Liver (tissue), 3 donors: ENCODE data around the gene SASH1.

ENCODE experiments used
- GABPA ChIP-seq, 2 donors: IDR thresholded peaks in 1 of 2; conservative IDR thresholded peaks in 1 of 2; 2 replicates each; pipeline ENCODE4 v1.6.1; 2016; ENCODE audit warnings: antibody characterized with exemption in 2 of 2, mild to moderate bottlenecking in 1 of 2, moderate library complexity in 1 of 2
- JUND ChIP-seq, 2 donors: IDR thresholded peaks; 2 replicates each; pipeline ENCODE4 v1.6.1; 2016; ENCODE audit warnings: antibody characterized with exemption in 2 of 2
- TAF1 ChIP-seq: conservative IDR thresholded peaks from 2 replicates; pipeline ENCODE4 v1.6.1; 2016; ENCODE audit warnings: antibody characterized with exemption, mild to moderate bottlenecking
- YY1 ChIP-seq: IDR thresholded peaks from 2 replicates; pipeline ENCODE4 v1.6.1; 2016; ENCODE audit warnings: antibody characterized with exemption, mild to moderate bottlenecking
- TF ChIP-seq, protein P1 (sequence below): IDR thresholded peaks from 2 replicates; pipeline ENCODE4 v1.6.1; 2016; ENCODE audit warnings: antibody characterized with exemption
- TF ChIP-seq, protein P2 (sequence below): fragments of 150-350 bp; IDR thresholded peaks from 2 replicates; pipeline ENCODE4 v1.5.1; 2017; ENCODE audit warnings: improper control_type of control experiment, low read depth, low read length; ENCODE audit not compliant: missing input control
- TF ChIP-seq, protein P3 (sequence below): IDR thresholded peaks from 2 replicates; pipeline ENCODE4 v1.6.1; 2016; ENCODE audit warnings: antibody characterized with exemption, mild to moderate bottlenecking
- TF ChIP-seq, protein P4 (sequence below): IDR thresholded peaks from 2 replicates; pipeline ENCODE4 v1.6.1; 2016; ENCODE audit warnings: antibody characterized with exemption
- donor health status: healthy.
- donor health status: healthy.

DNA sequence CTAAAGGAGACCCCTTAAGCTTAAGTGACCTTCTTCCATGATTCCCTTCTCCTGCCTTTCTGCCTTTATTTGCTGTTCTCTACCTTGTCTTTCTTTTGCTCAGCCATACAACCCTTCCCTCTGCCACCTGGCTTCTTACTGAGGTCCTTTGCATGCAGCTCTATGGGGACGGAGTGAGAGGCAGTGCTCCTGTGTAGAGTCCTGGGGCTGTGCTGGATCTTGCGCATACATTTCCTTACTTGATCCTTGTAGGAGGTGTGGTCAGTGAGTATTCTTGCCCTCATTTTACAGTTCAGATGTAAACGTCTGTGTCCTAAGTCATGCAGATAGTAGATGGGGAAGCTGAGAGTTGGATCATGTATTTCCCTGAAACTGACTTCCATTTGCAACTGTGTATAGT, 5.7 kb downstream of the SASH1 start:
- TF ChIP-seq, protein P1, sequence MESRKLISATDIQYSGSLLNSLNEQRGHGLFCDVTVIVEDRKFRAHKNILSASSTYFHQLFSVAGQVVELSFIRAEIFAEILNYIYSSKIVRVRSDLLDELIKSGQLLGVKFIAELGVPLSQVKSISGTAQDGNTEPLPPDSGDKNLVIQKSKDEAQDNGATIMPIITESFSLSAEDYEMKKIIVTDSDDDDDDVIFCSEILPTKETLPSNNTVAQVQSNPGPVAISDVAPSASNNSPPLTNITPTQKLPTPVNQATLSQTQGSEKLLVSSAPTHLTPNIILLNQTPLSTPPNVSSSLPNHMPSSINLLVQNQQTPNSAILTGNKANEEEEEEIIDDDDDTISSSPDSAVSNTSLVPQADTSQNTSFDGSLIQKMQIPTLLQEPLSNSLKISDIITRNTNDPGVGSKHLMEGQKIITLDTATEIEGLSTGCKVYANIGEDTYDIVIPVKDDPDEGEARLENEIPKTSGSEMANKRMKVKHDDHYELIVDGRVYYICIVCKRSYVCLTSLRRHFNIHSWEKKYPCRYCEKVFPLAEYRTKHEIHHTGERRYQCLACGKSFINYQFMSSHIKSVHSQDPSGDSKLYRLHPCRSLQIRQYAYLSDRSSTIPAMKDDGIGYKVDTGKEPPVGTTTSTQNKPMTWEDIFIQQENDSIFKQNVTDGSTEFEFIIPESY = no peak
- TF ChIP-seq, protein P2, sequence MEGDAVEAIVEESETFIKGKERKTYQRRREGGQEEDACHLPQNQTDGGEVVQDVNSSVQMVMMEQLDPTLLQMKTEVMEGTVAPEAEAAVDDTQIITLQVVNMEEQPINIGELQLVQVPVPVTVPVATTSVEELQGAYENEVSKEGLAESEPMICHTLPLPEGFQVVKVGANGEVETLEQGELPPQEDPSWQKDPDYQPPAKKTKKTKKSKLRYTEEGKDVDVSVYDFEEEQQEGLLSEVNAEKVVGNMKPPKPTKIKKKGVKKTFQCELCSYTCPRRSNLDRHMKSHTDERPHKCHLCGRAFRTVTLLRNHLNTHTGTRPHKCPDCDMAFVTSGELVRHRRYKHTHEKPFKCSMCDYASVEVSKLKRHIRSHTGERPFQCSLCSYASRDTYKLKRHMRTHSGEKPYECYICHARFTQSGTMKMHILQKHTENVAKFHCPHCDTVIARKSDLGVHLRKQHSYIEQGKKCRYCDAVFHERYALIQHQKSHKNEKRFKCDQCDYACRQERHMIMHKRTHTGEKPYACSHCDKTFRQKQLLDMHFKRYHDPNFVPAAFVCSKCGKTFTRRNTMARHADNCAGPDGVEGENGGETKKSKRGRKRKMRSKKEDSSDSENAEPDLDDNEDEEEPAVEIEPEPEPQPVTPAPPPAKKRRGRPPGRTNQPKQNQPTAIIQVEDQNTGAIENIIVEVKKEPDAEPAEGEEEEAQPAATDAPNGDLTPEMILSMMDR = no peak
- TF ChIP-seq JUND (IDR thresholded peaks at IDR 0.05) (no peak), YY1 (no peak), TAF1 (no peak), GABPA (IDR thresholded peaks at IDR 0.05 in 1 of 2, conservative IDR thresholded peaks at IDR 0.05 in 1 of 2) (no peak)
- TF ChIP-seq, protein P3, sequence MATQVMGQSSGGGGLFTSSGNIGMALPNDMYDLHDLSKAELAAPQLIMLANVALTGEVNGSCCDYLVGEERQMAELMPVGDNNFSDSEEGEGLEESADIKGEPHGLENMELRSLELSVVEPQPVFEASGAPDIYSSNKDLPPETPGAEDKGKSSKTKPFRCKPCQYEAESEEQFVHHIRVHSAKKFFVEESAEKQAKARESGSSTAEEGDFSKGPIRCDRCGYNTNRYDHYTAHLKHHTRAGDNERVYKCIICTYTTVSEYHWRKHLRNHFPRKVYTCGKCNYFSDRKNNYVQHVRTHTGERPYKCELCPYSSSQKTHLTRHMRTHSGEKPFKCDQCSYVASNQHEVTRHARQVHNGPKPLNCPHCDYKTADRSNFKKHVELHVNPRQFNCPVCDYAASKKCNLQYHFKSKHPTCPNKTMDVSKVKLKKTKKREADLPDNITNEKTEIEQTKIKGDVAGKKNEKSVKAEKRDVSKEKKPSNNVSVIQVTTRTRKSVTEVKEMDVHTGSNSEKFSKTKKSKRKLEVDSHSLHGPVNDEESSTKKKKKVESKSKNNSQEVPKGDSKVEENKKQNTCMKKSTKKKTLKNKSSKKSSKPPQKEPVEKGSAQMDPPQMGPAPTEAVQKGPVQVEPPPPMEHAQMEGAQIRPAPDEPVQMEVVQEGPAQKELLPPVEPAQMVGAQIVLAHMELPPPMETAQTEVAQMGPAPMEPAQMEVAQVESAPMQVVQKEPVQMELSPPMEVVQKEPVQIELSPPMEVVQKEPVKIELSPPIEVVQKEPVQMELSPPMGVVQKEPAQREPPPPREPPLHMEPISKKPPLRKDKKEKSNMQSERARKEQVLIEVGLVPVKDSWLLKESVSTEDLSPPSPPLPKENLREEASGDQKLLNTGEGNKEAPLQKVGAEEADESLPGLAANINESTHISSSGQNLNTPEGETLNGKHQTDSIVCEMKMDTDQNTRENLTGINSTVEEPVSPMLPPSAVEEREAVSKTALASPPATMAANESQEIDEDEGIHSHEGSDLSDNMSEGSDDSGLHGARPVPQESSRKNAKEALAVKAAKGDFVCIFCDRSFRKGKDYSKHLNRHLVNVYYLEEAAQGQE = no peak
- TF ChIP-seq, protein P4, sequence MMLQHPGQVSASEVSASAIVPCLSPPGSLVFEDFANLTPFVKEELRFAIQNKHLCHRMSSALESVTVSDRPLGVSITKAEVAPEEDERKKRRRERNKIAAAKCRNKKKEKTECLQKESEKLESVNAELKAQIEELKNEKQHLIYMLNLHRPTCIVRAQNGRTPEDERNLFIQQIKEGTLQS = no peak
